Measurements from ENCODE around the gene EHD4.

The EHD4 gene

GRCh38 chr15:41881920-41882688, 90.3 kb downstream of the EHD4 start:
- DNase-seq = no peak

- DNase-seq = no peak
These were observed 90.8 kb downstream of the EHD4 start for GRCh38 chr15:41881550-41881919.

- DNase-seq = no peak
These were observed 91.3 kb downstream of the EHD4 start for GRCh38 chr15:41881086-41881485.

- no peak for DNase-seq
These were observed 92.0 kb downstream of the EHD4 start for GRCh38 chr15:41880156-41880877.

GRCh38 chr15:41879321-41879845, 93.0 kb downstream of the EHD4 start:
- no peak for DNase-seq

GRCh38 chr15:41878355-41878699, 94.0 kb downstream of the EHD4 start:
- DNase-seq = peak in 3 of 58 donors; percentile 3 to 24 (median 10)

GRCh38 chr15:41877631-41878354, 94.6 kb downstream of the EHD4 start:
- DNase-seq = no peak

GRCh38 chr15:41876689-41877088, 95.7 kb downstream of the EHD4 start:
- no peak for DNase-seq

- no peak for DNase-seq
These were observed 96.3 kb downstream of the EHD4 start for GRCh38 chr15:41876007-41876406.

- no peak for DNase-seq
These were observed 97.6 kb downstream of the EHD4 start for GRCh38 chr15:41874736-41875135.

- no peak for DNase-seq
These were observed 98.6 kb downstream of the EHD4 start for GRCh38 chr15:41873711-41874110.

GRCh38 chr15:41872166-41872747, 100.1 kb downstream of the EHD4 start:
- no peak for DNase-seq

- no peak for DNase-seq
These were observed 101.0 kb downstream of the EHD4 start for GRCh38 chr15:41871175-41871905.

- peak in 2 of 58 donors; percentile 15 to 22 for DNase-seq
These were observed 101.7 kb downstream of the EHD4 start for GRCh38 chr15:41870689-41871081.

- DNase-seq = no peak
These were observed 102.3 kb downstream of the EHD4 start for GRCh38 chr15:41869770-41870688.

GRCh38 chr15:41868321-41868720, 104.0 kb downstream of the EHD4 start:
- DNase-seq = no peak

- DNase-seq = no peak
These were observed 105.3 kb downstream of the EHD4 start for GRCh38 chr15:41866872-41867579.

GRCh38 chr15:41866263-41866703, 106.1 kb downstream of the EHD4 start:
- no peak for DNase-seq

- DNase-seq = no peak
These were observed 106.8 kb downstream of the EHD4 start for GRCh38 chr15:41865490-41866055.
